ENCODE results near the gene KIAA0753. TPM values are rescaled to one million over a fixed set of nuclear protein-coding genes. Genes with fewer than 3 reads are reported as not detected.

KIAA0753 gene
- total RNA-seq, 1 experiment from 2014 or later = 18.3 TPM

- POLR2A ChIA-PET = no interaction called here
- no TSS peak for BruUV-seq (replicated peaks)
Measured at GRCh38 chr17:6596081-6596480, 44.4 kb downstream of the KIAA0753 start.

More at GRCh38 chr17:6596081-6596480, 44.4 kb downstream of the KIAA0753 start:
- H4K20me1 ChIP-seq (ENCODE audit: insufficient read depth) = no peaks in the 10 kb centered on the region
- no peaks in the 10 kb centered on the region for H3K9me2 ChIP-seq (ENCODE audit: insufficient read depth)
- ChIA-PET RAD21 (ENCODE audit: low non-redundant PET in 1 of 2, low total read pairs in 2 of 2, uncharacterized antibody in 2 of 2, unreplicated experiment in 2 of 2) (no interaction called here), CTCF (no interaction called here)
- intact Hi-C loops (cut with micrococcal nuclease) = no loop called here
- no peak overlapping the region for H3K4me3 ChIP-seq (replicated peaks in 1 of 2; ENCODE audit: low read depth in 1 of 2, low read length in 2 of 2)
- H3K27ac ChIP-seq (ENCODE audit: low read depth, low read length) = no peak overlapping the region
- DNase-seq (ENCODE audit: low read depth, low spot score) (no peak), ATAC-seq (no peak)
- no peaks in the 10 kb centered on the region; the same call in 1 of the 2 replicates for H3K79me2 ChIP-seq (ENCODE audit: insufficient read depth, low read length)
- H3K4me2 ChIP-seq (ENCODE audit: low read length) = no peak overlapping the region
- H3K27me3 ChIP-seq (ENCODE audit: insufficient read depth, low read length) = no peaks in the 10 kb centered on the region
- H3K9me3 ChIP-seq (ENCODE audit: control insufficient read depth in 1 of 2, insufficient read depth in 1 of 2, low read depth in 1 of 2, low read length in 2 of 2) = no peaks in the 10 kb centered on the region
- no peak overlapping the region for H3K9ac ChIP-seq (ENCODE audit: low read length)
- TF ChIP-seq EGR1 (IDR thresholded peaks at IDR 0.05; ENCODE audit: low read depth) = no peak
- no peak for TF ChIP-seq YY1 (IDR thresholded peaks at IDR 0.05; ENCODE audit: extremely low read depth, insufficient replicate concordance, low read depth, low read length)
- no peak for TF ChIP-seq POLR2AphosphoS5 (IDR thresholded peaks at IDR 0.05; ENCODE audit: low read depth, low read length)
- TF ChIP-seq SP1 (IDR thresholded peaks at IDR 0.05; ENCODE audit: low read depth) = no peak
- no peak for TF ChIP-seq FOSL1 (IDR thresholded peaks at IDR 0.05; ENCODE audit: low read depth)
- no peak for TF ChIP-seq JUND (IDR thresholded peaks at IDR 0.05)
- TF ChIP-seq TCF7L2 (IDR thresholded peaks at IDR 0.05; ENCODE audit: borderline replicate concordance, extremely low read depth, insufficient read depth, insufficient read length) = no peak
- no peak for TF ChIP-seq CTCF (IDR thresholded peaks at IDR 0.05 in 2 of 3, conservative IDR thresholded peaks at IDR 0.05 in 1 of 3; ENCODE audit: borderline replicate concordance in 1 of 3, insufficient read depth in 1 of 3, low read depth in 2 of 3, low read length in 2 of 3)
- no peak for TF ChIP-seq EZH2phosphoT487 (IDR thresholded peaks at IDR 0.05; ENCODE audit: borderline replicate concordance)
- TF ChIP-seq EZH2 (IDR thresholded peaks at IDR 0.05) = no peak
- TF ChIP-seq REST (IDR thresholded peaks at IDR 0.05; ENCODE audit: low read depth) = no peak
- TF ChIP-seq ELF1 (IDR thresholded peaks at IDR 0.05; ENCODE audit: borderline replicate concordance, low read depth) = no peak
- no peak for TF ChIP-seq ZFX (IDR thresholded peaks at IDR 0.05)
- TF ChIP-seq POLR2A (IDR thresholded peaks at IDR 0.05; ENCODE audit: borderline replicate concordance, extremely low read depth, insufficient read depth, insufficient read length) = no peak
- no peak for TF ChIP-seq ZBTB33 (IDR thresholded peaks at IDR 0.05; ENCODE audit: extremely low read depth, insufficient replicate concordance, low read length)
- TF ChIP-seq SIN3A (IDR thresholded peaks at IDR 0.05; ENCODE audit: low read depth) = no peak
- no peak for TF ChIP-seq RAD21 (IDR thresholded peaks at IDR 0.05; ENCODE audit: low read depth)
- no peak for TF ChIP-seq SRF (IDR thresholded peaks at IDR 0.05; ENCODE audit: low read depth)
- H2AFZ ChIP-seq (ENCODE audit: low read depth, low read length, poor library complexity, severe bottlenecking) = no peak overlapping the region
- H3K36me3 ChIP-seq (ENCODE audit: control insufficient read depth in 1 of 2, insufficient read depth in 2 of 2, low read length in 2 of 2) = peaks cover 35 to 52% of the 10 kb centered on the region in 2 experiments
- H3K4me1 ChIP-seq (ENCODE audit: control insufficient read depth in 1 of 2, insufficient read depth in 2 of 2, low read length in 2 of 2) = no peaks in the 10 kb centered on the region
